ENCODE data around the gene FGF5.

FGF5 gene

GRCh38 chr4:80226094-80226493 lies 40.4 kb upstream of the FGF5 start:
- Histone ChIP-seq H3K36me3 (no peaks in the 10 kb centered on the region), H3K27ac (no peak overlapping the region), H3K4me1 (no peaks in the 10 kb centered on the region), H3K27me3 (peaks cover 0 to 21% of the 10 kb centered on the region in 2 donors), H3K4me3 (no peak overlapping the region), H3K9me3 (no peaks in the 10 kb centered on the region)
- no peak for DNase-seq
- TF ChIP-seq CTCF (IDR thresholded peaks at IDR 0.05) = no peak
- intact Hi-C loops (cut with DNase I; ENCODE audit: low total_unique reads) = no loop called here

GRCh38 chr4:80228460-80228859 lies 38.0 kb upstream of the FGF5 start:
- peaks cover 0 to 21% of the 10 kb centered on the region in 2 donors for H3K27me3 ChIP-seq
- H3K4me3 ChIP-seq = no peak overlapping the region

GRCh38 chr4:80229128-80229527 lies 37.3 kb upstream of the FGF5 start:
- H3K27me3 ChIP-seq = peaks cover 0 to 21% of the 10 kb centered on the region in 2 donors
- no peak for TF ChIP-seq CTCF (IDR thresholded peaks at IDR 0.05)
- H3K27ac ChIP-seq = no peak overlapping the region
- no peak for DNase-seq
- no peaks in the 10 kb centered on the region for H3K36me3 ChIP-seq
- no peaks in the 10 kb centered on the region for H3K4me1 ChIP-seq
- H3K4me3 ChIP-seq = no peak overlapping the region
- intact Hi-C loops (cut with DNase I; ENCODE audit: low total_unique reads) = no loop called here
- no peaks in the 10 kb centered on the region for H3K9me3 ChIP-seq

More at GRCh38 chr4:80228460-80228859, 38.0 kb upstream of the FGF5 start:
- H3K36me3 ChIP-seq = no peaks in the 10 kb centered on the region
- intact Hi-C loops (cut with DNase I; ENCODE audit: low total_unique reads) = no loop called here
- no peak for TF ChIP-seq CTCF (IDR thresholded peaks at IDR 0.05)
- DNase-seq = no peak
- H3K4me1 ChIP-seq = no peaks in the 10 kb centered on the region
- H3K27ac ChIP-seq = no peak overlapping the region
- H3K9me3 ChIP-seq = no peaks in the 10 kb centered on the region

GRCh38 chr4:80229590-80229989 lies 36.9 kb upstream of the FGF5 start:
- no peak overlapping the region for H3K4me3 ChIP-seq
- intact Hi-C loops (cut with DNase I; ENCODE audit: low total_unique reads) = no loop called here
- DNase-seq = no peak
- no peak for TF ChIP-seq CTCF (IDR thresholded peaks at IDR 0.05)
- no peaks in the 10 kb centered on the region for H3K36me3 ChIP-seq
- H3K27ac ChIP-seq = no peak overlapping the region
- H3K27me3 ChIP-seq = peaks cover 0 to 21% of the 10 kb centered on the region in 2 donors
- no peaks in the 10 kb centered on the region for H3K4me1 ChIP-seq
- no peaks in the 10 kb centered on the region for H3K9me3 ChIP-seq

GRCh38 chr4:80231180-80231579 lies 35.3 kb upstream of the FGF5 start:
- DNase-seq = no peak
- Histone ChIP-seq H3K4me1 (no peaks in the 10 kb centered on the region), H3K9me3 (no peaks in the 10 kb centered on the region), H3K27ac (no peak overlapping the region), H3K36me3 (no peaks in the 10 kb centered on the region), H3K4me3 (no peak overlapping the region), H3K27me3 (peaks cover 0 to 15% of the 10 kb centered on the region in 2 donors)
- intact Hi-C loops (cut with DNase I; ENCODE audit: low total_unique reads) = no loop called here
- no peak for TF ChIP-seq CTCF (IDR thresholded peaks at IDR 0.05)

Data from tibial artery (tissue), 4 donors.